RWPE2 (cell line): ENCODE data around the gene C2orf76.

ENCODE experiments used
- ATAC-seq: fragments of 200-7000 bp; cut with Tn5 transposase; 3 replicates; pipeline ENCODE4 v1.9.1; 2021; ENCODE audit warnings: low read depth
- DNase-seq: peaks from one replicate; pipeline ENCODE4 v3.0.0-alpha.2; 2020; ENCODE audit warnings: low spot score
- H3K27ac ChIP-seq: fragments of 450-650 bp; 2 replicates; pipeline ENCODE4 v1.5.1; 2017; ENCODE audit warnings: mild to moderate bottlenecking; ENCODE audit not compliant: poor library complexity, severe bottlenecking
- H3K27me3 ChIP-seq: fragments of 250-450 bp; sonication (Bioruptor Pico); 2 replicates; pipeline ENCODE4 v1.5.1; 2021; ENCODE audit warnings: mild to moderate bottlenecking, moderate library complexity; ENCODE audit not compliant: insufficient read depth, poor library complexity, severe bottlenecking
- H3K36me3 ChIP-seq: fragments of 250-450 bp; sonication (Bioruptor Pico); 2 replicates; pipeline ENCODE4 v1.5.1; 2020; ENCODE audit warnings: low read depth, mild to moderate bottlenecking, moderate library complexity
- H3K4me1 ChIP-seq: fragments of 250-450 bp; sonication (Bioruptor Pico); 2 replicates; pipeline ENCODE4 v1.5.1; 2021; ENCODE audit warnings: mild to moderate bottlenecking, moderate library complexity; ENCODE audit not compliant: insufficient read depth, poor library complexity, severe bottlenecking
- H3K4me3 ChIP-seq: fragments of 250-450 bp; sonication (Bioruptor Pico); 2 replicates; pipeline ENCODE4 v1.5.1; 2021; ENCODE audit warnings: mild to moderate bottlenecking, moderate library complexity; ENCODE audit not compliant: severe bottlenecking
- H3K9me3 ChIP-seq: fragments of 250-450 bp; sonication (Bioruptor Pico); 2 replicates; pipeline ENCODE4 v1.5.1; 2021; ENCODE audit warnings: mild to moderate bottlenecking, moderate library complexity; ENCODE audit not compliant: severe bottlenecking
- TF ChIP-seq, protein P1 (sequence below): fragments of 450-650 bp; IDR thresholded peaks from one replicate; pipeline ENCODE4 v1.5.1; 2017; ENCODE audit warnings: mild to moderate bottlenecking, moderate library complexity; ENCODE audit not compliant: poor library complexity, severe bottlenecking

C2orf76 gene

GRCh38 chr2:119364798-119365197 lies 1.8 kb downstream of the C2orf76 start:
- H3K9me3 ChIP-seq: no peaks in the 10 kb centered on the region
- TF ChIP-seq, protein P1, sequence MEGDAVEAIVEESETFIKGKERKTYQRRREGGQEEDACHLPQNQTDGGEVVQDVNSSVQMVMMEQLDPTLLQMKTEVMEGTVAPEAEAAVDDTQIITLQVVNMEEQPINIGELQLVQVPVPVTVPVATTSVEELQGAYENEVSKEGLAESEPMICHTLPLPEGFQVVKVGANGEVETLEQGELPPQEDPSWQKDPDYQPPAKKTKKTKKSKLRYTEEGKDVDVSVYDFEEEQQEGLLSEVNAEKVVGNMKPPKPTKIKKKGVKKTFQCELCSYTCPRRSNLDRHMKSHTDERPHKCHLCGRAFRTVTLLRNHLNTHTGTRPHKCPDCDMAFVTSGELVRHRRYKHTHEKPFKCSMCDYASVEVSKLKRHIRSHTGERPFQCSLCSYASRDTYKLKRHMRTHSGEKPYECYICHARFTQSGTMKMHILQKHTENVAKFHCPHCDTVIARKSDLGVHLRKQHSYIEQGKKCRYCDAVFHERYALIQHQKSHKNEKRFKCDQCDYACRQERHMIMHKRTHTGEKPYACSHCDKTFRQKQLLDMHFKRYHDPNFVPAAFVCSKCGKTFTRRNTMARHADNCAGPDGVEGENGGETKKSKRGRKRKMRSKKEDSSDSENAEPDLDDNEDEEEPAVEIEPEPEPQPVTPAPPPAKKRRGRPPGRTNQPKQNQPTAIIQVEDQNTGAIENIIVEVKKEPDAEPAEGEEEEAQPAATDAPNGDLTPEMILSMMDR: no peak
- ATAC-seq (no peak), DNase-seq (no peak)
- H3K27ac ChIP-seq: no peak overlapping the region
- no peak overlapping the region for H3K4me3 ChIP-seq
- H3K27me3 ChIP-seq: no peaks in the 10 kb centered on the region
- H3K36me3 ChIP-seq: peaks cover 15% of the 10 kb centered on the region
- peaks cover 5% of the 10 kb centered on the region for H3K4me1 ChIP-seq

GRCh38 chr2:119360423-119360966 lies 6.1 kb downstream of the C2orf76 start:
- Histone ChIP-seq H3K9me3 (no peaks in the 10 kb centered on the region), H3K36me3 (no peaks in the 10 kb centered on the region), H3K27ac (no peak overlapping the region), H3K4me1 (peaks cover 5% of the 10 kb centered on the region), H3K27me3 (no peaks in the 10 kb centered on the region), H3K4me3 (no peak overlapping the region)
- TF ChIP-seq, protein P1: no peak
- no peak for DNase-seq
- no peak for ATAC-seq

DNA sequence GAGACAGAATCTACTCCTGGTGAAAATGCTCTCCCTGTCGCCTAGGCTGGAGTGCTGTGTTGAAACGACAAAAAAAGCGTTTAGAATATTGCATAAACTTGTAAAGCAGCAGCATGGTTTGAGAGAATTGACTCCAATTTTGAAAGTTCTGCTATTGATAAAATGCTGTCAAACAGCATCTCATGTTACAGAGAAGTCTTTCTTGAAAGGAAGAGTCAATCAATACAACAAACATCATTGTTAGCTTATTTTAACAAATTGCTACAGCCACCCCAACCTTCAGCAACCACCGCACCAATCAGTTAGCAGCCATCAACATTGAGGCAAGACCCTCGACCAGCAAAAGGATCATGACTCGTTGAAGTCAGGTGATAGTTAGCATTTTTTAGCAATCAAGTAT lies 6.9 kb downstream of the C2orf76 start:
- H3K27ac ChIP-seq: no peak overlapping the region
- ATAC-seq (no peak), DNase-seq (no peak)
- no peaks in the 10 kb centered on the region for H3K27me3 ChIP-seq
- TF ChIP-seq, protein P1: no peak
- no peak overlapping the region for H3K4me3 ChIP-seq
- H3K9me3 ChIP-seq: no peaks in the 10 kb centered on the region
- H3K4me1 ChIP-seq: no peaks in the 10 kb centered on the region
- H3K36me3 ChIP-seq: no peaks in the 10 kb centered on the region

- no peaks in the 10 kb centered on the region for H3K9me3 ChIP-seq
- ATAC-seq (no peak), DNase-seq (no peak)
- no peaks in the 10 kb centered on the region for H3K4me1 ChIP-seq
- H3K36me3 ChIP-seq: no peaks in the 10 kb centered on the region
- no peak overlapping the region for H3K27ac ChIP-seq
- TF ChIP-seq, protein P1: no peak
- H3K27me3 ChIP-seq: no peaks in the 10 kb centered on the region
- no peak overlapping the region for H3K4me3 ChIP-seq
Observed at GRCh38 chr2:119354860-119355259, 11.8 kb downstream of the C2orf76 start.

DNA sequence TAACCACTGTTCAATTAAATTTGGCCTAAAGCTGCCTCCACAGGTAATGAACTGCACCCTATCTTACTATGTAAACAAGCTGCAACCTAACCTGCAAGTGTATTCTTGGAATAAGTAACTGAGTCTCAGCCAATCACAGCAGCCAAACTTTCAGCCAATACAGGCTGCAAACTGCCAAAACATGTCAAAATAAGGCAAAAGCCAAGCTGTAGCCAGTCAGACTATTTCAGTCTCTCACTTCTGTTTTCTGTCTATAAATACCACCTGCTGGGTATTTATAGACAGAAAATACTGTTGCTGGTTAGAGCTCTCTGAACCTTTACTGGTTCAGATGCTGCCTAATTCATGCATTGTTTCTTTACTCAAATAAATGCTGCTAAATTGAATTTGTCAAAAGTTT lies 14.3 kb downstream of the C2orf76 start:
- Histone ChIP-seq H3K36me3 (no peaks in the 10 kb centered on the region), H3K4me1 (no peaks in the 10 kb centered on the region), H3K4me3 (no peak overlapping the region), H3K9me3 (no peaks in the 10 kb centered on the region), H3K27ac (no peak overlapping the region), H3K27me3 (no peaks in the 10 kb centered on the region)
- TF ChIP-seq, protein P1: no peak
- ATAC-seq (peak; percentile 48; the same call in 1 of the 3 replicates), DNase-seq (no peak)
